HG03196 (cell line): ENCODE results near the gene CNOT6L.
"Not testable (repeated sequence)": the region's sequence is repeated elsewhere in the genome, so short reads cannot be mapped to it uniquely, and the experiment has no call there.

Source experiments
- ATAC-seq: cut with Tn5 transposase; IDR thresholded peaks from one replicate; pipeline ENCODE4 v1.9.1; 2021; ENCODE audit not compliant: unreplicated experiment

CNOT6L gene

GRCh38 chr4:77783895-77784294 lies 35.3 kb downstream of the CNOT6L start:
- no peak for ATAC-seq

- no peak for ATAC-seq
These were observed 36.9 kb downstream of the CNOT6L start for GRCh38 chr4:77782102-77782835.

GRCh38 chr4:77780762-77781161 lies 38.4 kb downstream of the CNOT6L start:
- not testable (repeated sequence) for ATAC-seq

- ATAC-seq: no peak
These were observed 41.9 kb downstream of the CNOT6L start for GRCh38 chr4:77777135-77777807.

GRCh38 chr4:77776182-77777134 lies 42.7 kb downstream of the CNOT6L start:
- no peak for ATAC-seq

GRCh38 chr4:77773101-77773500 lies 46.1 kb downstream of the CNOT6L start:
- no peak for ATAC-seq

GRCh38 chr4:77771566-77771965 lies 47.6 kb downstream of the CNOT6L start:
- ATAC-seq: no peak

- ATAC-seq: no peak
These were observed 53.4 kb downstream of the CNOT6L start for GRCh38 chr4:77765720-77766119.

- ATAC-seq: no peak
These were observed 56.6 kb downstream of the CNOT6L start for GRCh38 chr4:77762531-77762930.

GRCh38 chr4:77761595-77761994 lies 57.6 kb downstream of the CNOT6L start:
- ATAC-seq: no peak

GRCh38 chr4:77758804-77759203 lies 60.4 kb downstream of the CNOT6L start:
- no peak for ATAC-seq

- no peak for ATAC-seq
These were observed 67.4 kb downstream of the CNOT6L start for GRCh38 chr4:77751764-77752163.

GRCh38 chr4:77745792-77746191 lies 73.4 kb downstream of the CNOT6L start:
- ATAC-seq: no peak

GRCh38 chr4:77742054-77742453 lies 77.1 kb downstream of the CNOT6L start:
- ATAC-seq: no peak

- no peak for ATAC-seq
These were observed 78.7 kb downstream of the CNOT6L start for GRCh38 chr4:77740480-77740879.

GRCh38 chr4:77734928-77735327 lies 84.2 kb downstream of the CNOT6L start:
- ATAC-seq: peak; percentile 86

- ATAC-seq: no peak
These were observed 87.5 kb downstream of the CNOT6L start for GRCh38 chr4:77731656-77732055.

GRCh38 chr4:77728420-77728819 lies 90.7 kb downstream of the CNOT6L start:
- no peak for ATAC-seq

GRCh38 chr4:77721073-77721472 lies 98.1 kb downstream of the CNOT6L start:
- ATAC-seq: no peak

- not testable (repeated sequence) for ATAC-seq
These were observed 100.7 kb downstream of the CNOT6L start for GRCh38 chr4:77718500-77718899.
